ENCODE results near the gene ZNF827.

The ZNF827 gene, protein sequence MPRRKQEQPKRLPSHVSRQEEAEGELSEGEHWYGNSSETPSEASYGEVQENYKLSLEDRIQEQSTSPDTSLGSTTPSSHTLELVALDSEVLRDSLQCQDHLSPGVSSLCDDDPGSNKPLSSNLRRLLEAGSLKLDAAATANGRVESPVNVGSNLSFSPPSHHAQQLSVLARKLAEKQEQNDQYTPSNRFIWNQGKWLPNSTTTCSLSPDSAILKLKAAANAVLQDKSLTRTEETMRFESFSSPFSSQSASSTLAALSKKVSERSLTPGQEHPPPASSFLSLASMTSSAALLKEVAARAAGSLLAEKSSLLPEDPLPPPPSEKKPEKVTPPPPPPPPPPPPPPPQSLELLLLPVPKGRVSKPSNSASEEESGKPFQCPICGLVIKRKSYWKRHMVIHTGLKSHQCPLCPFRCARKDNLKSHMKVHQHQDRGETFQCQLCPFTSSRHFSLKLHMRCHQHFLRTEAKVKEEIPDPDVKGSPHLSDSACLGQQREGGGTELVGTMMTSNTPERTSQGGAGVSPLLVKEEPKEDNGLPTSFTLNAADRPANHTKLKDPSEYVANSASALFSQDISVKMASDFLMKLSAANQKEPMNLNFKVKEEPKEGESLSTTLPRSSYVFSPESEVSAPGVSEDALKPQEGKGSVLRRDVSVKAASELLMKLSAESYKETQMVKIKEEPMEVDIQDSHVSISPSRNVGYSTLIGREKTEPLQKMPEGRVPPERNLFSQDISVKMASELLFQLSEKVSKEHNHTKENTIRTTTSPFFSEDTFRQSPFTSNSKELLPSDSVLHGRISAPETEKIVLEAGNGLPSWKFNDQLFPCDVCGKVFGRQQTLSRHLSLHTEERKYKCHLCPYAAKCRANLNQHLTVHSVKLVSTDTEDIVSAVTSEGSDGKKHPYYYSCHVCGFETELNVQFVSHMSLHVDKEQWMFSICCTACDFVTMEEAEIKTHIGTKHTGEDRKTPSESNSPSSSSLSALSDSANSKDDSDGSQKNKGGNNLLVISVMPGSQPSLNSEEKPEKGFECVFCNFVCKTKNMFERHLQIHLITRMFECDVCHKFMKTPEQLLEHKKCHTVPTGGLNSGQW

DNA sequence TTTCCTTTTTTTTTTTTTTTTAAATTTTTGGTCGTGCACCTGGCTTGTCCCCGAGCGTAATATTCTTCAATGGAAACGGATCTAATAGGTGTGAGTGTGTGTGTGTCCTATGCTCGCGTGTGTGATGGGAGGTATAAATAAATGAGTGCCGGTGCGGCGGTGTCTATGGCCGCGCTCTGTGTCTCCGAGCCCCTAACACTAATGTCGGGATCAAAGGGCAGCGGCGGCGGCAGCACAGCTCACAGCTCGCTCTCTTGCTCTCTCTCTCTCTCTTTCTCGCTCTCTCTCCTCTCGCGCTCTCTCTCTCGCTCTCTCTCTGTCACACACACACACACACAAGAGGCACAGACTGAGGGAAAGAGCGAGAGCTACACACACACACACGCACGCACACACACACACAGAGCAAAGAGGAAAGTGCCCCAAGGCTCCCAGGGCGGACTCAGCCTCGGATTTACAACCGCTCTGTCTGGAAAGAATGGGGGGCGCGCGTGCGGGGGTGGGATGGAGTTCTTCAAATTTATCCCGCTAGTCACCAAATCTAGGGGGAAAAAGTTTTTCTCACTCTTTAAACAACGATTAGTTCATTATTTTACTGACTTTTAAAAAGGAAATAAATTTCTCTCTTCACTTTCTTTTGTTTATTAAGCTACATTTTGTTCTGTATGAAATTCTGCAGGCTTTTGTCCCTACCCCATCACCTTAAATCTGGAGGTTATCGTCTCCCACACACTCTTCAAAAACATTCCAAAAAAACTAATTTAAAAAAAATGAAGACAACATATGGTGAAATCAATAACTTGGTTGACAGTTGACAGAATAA is at the start of gene ZNF827:
TSS of gene ZNF827 (minus strand) at position 206 of the 823 bp plus-strand sequence. CDS start 416 bp downstream, outside the sequence.
- peak; percentile 39 for DNase-seq (ENCODE audit: low read depth)

DNA sequence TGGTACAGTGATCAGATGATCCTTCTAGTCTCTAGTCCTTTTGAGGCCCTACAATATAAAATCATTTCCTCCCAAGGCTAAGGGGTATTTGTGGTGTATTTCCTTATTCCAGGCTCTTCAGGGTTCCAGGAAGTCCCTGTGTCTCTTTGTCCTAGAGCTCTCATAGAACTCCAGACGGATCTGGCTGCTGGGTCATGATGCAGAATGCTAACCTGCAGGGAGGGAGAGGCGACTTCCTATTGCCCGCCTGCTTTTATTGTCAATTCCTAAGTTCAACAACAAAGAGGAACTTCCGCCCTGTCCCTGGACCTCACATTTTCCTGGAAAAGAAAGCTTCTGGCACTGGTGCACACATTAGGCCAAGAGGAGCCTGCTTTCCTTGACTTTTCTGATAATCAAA is 45.9 kb upstream of the ZNF827 start:
- DNase-seq (ENCODE audit: low read depth): no peak

DNA sequence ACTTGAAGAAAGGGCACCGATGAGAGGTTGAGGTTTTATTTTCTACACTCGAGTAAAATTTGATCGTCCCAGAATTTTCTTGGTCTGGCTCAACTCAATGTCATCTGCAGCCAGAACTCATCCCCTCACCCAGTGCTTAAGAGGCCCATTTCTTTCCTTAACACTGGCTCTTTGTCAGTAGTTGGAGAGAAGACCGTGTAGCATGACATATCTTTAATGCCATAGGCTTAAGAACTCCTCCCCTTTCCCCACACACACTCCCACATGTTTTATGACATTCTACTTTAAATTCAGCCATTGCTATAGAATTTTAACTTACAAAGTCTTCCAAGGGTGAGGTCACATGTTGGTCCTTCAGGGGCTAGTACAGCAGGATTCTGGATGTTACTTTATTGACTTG is 44.2 kb upstream of the ZNF827 start:
- DNase-seq (ENCODE audit: low read depth): no peak

DNA sequence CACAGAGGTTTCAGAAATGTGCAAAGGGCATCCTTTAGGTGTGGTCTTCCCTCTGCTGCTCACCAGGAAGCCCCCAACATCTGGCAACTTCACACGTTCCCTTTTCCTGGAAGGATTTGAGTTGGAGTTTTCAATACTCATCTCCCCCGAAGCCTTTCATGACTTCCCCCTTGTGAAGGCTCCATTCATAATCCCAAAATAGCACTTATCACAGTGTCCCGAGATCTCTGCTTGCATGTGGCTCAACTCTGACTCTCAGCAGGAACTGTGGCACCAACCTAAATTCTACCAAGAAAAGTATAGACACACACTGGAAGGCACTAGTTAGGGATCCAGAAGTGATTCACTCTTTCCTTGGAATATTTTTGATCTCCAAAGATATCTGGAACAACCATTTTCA is 40.5 kb upstream of the ZNF827 start:
- DNase-seq (ENCODE audit: low read depth): no peak

DNA sequence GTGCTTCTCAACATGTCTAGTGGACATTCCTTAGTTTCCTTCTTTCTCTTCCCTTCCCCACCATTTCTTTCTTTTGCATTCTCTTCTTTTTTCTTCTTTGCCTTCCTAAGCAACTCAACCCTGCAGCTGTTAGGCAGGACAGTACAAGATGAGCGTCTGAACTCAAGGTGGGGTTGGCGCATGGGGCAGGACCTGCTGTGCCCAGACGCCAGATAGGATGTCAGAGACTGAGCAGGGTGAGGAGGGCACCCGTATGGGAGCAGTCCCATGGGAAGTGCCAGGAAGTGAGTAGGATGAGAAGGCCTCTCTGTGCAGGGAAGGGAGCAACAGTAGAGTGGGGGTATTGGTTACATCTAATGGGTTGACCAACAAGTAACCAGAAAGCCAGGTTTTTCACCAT is 38.1 kb upstream of the ZNF827 start:
- DNase-seq (ENCODE audit: low read depth): no peak

DNA sequence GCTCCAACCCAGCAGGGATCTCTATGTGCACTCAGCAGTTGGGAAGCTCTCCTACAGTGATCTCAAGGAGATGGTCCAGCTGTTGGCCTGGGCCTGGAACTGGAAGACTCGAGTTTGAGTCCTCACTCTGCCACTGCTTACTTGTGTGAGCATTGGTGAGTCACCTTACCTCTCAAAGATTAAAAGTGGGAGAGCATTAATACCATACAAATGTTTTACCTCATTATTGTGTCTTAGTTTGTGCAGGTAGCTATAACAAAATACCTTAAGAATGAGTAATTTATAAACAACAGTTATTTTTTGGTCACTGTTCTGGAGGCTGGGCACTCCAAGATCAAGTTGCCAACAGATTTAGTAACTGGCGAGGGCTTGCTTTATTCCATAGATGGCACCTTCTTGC is 21.4 kb upstream of the ZNF827 start:
- no peak for DNase-seq (ENCODE audit: low read depth)

DNA sequence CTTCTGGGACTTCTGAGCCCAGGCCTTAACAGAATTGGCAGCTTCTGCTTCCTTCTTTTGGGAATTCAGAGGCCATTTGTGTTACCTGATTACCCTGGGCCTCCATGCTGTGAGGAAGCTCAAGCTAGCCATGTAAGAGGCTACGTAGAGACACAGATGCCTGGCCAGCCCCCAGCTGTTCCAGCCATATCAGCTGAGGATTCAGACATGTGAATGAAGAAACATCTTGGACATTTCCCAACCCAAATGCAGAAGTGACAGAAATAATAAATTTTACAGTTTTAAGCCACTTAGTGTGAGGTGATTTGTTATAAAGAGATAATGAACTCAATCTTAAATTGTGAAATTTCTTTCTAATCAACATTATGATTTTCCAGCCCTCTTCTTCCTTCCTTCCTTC is 18.7 kb upstream of the ZNF827 start:
- DNase-seq (ENCODE audit: low read depth): no peak

DNA sequence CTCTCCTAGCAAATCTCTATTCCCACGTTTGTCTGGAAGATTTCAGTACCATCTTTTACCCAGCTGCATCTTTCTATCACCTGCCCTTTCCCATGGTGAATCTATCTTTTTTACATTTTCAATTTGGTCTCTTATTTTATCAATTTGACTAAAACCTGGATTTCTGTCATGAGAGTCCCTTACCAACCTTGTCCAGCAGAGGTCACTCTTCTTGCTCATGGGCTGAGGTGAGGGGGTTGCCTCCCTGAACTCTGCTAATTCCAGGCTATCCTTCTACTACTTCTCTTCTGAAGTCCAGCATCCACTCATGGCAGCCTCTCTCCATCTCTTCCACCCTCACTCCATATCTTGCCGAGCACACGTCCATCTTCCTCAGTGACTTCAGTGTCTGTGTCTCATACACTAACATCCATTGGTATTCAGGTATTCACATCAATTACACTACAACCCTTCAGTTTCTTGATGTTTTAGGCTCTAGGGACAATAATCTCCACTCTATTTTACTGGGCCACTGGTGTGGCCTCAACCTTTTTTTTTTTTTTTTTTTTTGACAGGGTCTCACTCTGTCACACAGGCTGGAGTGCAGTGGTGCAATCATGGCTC is 17.8 kb upstream of the ZNF827 start:
- no peak for DNase-seq (ENCODE audit: low read depth)

DNA sequence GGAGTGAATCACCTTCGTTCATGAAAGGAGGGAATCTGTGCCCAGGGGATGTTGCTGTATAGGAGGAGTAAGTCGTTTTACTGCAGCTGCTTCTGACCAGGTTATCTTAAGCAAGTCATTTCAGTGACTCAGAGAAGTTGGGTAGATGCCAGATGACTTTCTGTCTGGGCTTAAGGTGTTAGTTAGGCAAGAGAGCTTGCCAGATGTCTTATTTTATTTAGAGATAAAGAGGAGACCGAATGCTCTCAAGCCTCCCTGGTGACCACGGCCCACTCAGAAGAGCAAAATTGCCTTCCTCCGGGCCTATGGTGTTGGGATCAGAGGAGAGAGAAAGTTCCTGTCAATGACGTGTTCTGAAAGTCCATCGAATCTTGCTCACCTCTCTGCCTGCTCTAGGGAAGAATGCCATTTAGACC is 16.3 kb upstream of the ZNF827 start:
- DNase-seq (ENCODE audit: low read depth): no peak

DNA sequence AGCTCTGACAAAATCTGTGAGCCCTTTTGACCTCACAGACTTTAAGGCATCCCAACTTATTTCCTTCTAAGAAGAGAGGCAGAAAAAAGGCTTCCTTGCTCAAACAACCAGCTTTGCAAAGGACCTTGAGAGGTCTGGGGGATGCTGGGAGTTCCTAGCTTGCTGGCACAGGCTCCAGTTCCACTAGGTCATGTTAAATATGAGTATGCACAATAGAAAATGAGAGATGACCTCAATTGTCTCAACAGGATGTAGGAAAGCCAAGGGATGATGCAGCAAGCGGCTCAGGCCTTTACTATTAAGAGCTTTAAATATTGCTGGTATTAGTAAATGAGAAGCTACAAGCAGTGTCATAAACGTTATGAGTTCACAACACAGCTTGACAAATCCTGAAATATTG is 13.3 kb upstream of the ZNF827 start:
- no peak for DNase-seq (ENCODE audit: low read depth)

DNA sequence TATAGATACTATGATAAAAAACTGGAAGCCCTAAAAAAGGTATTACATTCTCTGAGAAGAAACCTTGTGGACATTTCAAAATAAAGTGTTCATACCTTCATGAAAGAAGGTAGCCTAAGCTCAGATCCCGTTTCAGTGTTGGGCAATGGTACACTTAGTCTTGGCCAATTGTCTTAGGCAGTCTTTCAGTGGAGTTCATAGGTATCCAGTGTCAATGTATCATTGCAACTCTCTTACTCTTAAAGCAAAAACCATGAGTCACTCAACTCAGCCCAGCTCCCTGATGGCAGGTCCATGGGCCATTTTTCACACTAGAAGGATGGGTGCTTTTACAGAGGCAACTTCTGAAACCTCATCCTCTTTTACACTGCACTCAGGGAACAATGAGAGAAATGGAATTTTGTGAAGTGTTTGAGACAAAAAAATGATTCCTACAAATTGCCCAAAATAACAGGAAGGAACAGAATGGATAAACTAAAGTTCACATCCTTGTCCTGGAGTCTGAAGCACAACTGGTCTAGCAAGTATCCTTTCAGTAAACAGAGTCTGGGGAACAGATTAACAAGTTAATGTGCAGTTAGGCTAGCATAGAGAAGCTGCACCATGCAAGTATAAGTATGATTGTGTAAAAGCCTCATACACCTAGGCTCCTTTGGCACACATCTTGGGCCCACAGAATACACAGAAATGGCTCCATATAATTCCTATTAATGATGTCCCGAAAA is 7.0 kb upstream of the ZNF827 start:
- no peak for DNase-seq (ENCODE audit: low read depth)

DNA sequence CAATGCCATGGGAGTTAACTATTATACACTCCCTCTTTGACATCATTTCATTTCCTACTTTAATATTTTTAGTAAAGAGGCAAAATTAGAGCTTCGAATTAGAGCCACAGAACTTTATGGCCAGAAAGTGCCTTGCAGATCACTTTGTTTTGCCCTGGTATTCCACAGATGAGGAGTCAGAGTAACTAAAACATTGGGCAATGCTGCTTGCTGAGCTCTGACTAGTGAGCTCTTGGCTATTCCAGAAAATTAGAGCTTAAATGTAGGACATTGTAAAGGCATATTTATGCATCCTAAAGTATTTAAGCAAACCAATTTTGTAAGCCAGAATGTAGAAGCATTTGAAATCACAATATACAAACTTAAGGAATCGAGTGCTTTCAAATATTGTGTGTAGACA is 6.3 kb upstream of the ZNF827 start:
- DNase-seq (ENCODE audit: low read depth): no peak

DNA sequence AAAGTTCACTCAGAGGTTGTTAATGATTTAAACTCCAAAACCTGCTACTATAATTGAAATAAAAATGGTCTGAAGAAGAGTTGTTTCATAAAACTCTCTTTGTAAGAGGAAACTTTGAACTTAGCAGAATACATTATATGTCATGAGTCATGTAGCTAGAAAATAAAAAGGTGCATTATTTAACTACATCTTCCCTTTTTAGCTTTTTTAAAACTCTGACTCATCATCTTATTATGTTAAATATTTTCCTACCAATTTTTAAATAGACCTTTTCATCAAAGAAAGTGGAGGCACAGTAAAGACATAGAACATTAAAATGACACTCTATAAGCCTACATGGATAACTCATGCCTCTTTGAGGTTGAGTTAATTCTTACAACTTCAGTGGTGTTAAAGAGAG is 1.2 kb upstream of the ZNF827 start:
- no peak for DNase-seq (ENCODE audit: low read depth)

DNA sequence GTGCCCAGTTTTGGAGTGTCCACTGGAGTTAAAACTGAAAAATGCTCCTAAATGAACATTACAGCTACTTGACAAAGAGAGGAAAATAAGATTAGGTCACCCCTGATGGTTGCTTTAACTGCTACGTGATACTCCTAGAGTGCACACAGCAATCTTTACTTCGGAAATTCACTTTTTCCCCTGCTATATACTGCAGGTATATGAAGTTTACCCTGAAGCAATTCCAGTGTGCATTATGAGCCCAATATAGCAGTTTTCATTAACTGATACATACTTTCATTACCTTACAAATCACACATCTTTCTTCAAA is 773 bp upstream of the ZNF827 start:
- DNase-seq (ENCODE audit: low read depth): no peak

DNA sequence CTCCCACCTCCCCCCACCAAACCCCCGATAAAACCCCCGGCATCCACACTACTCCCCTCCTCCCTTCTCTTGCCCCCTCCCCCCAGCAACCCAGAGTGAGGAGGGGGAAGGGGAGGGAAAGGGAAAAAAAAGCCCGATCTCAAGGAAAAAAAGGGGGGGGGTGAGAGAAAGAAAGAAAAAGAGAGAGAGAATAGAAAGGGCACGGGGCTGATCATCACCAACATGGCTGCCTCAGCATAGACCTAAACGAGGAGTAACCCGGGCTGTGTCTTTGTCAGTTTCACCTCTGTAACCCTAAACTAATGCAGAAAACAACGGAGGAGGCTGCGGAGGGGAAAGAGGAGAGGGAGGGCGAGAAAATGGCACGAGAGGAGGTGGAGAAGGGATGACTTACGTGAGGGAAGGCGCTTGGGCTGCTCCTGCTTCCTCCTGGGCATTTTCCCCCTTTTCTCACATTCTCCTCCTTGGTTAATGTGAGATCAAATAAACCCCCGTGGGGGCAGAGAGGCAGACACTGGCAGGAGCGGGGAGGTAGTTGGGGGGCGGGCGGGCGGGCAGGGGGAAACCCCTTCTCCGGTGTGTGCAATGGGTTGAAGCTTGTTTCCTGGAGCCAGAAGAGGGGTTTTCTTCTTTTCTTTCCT is 532 bp downstream of the ZNF827 start:
- peak; percentile 2 for DNase-seq (ENCODE audit: low read depth)

DNA sequence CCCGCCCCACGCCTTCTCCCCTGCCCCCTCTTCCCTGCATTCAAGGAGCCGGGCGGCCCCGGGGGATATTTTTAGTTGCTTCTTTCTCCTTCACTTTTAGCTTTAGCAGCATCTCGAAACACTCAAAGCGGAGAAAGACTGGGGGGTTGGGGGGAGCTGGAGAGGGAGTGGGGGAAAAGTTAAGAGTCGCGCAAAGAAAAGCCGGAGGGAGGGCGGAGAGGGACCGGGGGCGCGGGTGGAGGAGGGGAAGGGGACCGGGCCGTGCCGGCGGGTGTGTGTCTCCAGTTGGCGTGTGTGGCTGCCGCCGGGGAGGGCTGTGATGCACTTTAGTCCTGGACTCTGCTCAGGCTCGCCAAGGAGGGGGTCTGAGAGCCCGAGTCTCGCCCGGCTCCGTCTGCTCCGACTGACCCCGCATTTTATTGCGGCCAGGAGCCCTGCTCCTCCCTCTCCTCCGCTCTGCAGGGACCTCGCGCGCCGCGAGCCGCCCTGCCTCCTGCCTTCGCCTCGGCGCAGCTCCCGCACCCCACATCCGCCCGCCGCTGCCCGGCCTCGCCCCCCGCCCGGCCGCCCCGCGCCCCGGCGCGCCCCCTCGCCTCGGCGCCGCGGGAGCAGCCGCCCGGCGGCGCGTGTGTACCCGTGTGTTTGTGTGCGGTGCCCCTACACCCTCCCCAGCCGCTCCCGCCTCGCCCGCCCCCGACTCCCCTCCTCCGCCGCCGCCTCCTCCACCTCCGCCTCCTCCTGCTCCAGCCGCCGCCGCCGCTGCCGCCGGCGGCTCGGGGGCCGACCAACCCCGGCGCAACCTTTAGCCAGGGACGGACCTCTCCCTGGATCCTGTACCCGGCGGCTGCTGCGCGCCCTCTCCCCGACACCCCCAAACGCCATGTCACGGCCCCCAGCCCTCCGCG is 1.4 kb downstream of the ZNF827 start:
- peak; percentile 6 for DNase-seq (ENCODE audit: low read depth)

DNA sequence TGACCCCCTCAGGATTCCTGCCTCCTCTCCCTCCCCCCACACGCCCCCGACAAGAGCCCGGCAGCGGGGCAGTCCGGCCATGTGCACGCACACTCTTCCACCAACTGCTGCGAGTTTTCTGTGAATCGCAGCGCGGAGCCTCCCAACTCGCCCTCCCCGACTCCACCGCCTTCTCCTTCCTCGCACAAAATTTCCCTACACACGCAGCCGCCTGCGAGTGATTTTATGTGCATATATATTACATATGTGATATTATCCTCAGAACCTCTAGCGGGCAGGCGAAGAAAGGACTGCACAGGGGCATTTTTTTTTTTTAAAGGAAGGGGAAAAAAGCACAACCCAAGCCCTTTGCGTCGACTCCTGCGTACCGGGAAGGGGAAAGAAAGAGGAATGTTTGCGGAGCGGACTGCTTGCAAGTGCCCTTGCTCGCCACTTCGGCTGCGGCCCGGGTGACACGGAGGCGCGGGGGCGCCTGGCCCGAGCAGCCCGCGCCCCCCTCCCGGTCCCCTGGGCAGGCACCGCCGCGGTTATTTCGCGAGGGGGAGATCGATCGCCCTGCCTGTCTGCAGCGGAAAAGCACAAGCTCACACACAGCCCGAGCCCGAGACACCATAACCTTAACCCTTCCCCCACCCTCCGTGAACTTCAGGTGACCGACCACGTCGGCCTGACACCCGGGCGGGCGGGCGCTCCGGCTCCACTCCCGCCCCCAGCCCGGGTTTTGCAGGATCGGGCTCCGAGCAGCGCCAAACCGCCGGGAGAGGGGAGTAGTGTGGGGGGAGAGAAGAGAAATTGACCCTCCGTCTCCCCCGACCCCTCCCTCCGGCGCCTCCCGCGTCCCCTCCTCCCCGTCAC is 2.3 kb downstream of the ZNF827 start:
- DNase-seq (ENCODE audit: low read depth): peak; percentile 34

Data from T-helper 22 cell (primary cell).